ENCODE data around the gene ANKRD16.

- no peak for TF ChIP-seq CTCF (IDR thresholded peaks at IDR 0.05)
- TF ChIP-seq POLR2AphosphoS5 (IDR thresholded peaks at IDR 0.05; ENCODE audit: low read depth, low read length), result no peak
Measured at GRCh38 chr10:5918763-5919162, 29.1 kb upstream of the ANKRD16 start.

All from Panc1 (cell line).